MCF 10A (cell line): Measurements from ENCODE around the gene NFIA. TPM values are rescaled to one million over a fixed set of nuclear protein-coding genes. Genes with fewer than 3 reads are reported as not detected.

Experiments used
- BruUV-seq: library from RNA; stranded (reverse); fragments of 400-500 nt; replicated peaks from 2 replicates; lab custom pipeline; 2021; lab: Mats Ljungman, UMichigan
- CTCF ChIA-PET: fragments of 300-600 bp; sonication (Branson Sonifier 250); formaldehyde crosslinking; extraction: SDS; loops from one replicate; lab custom pipeline; 2021; ENCODE audit warnings: antibody characterized with exemption, inconsistent platforms; lab: Yijun Ruan, JAX
- POLR2A ChIA-PET: fragments of 300-600, 350-650 bp; sonication (Branson Sonifier 250); formaldehyde crosslinking; extraction: SDS; loops from one replicate; lab custom pipeline; 2020; ENCODE audit warnings: antibody characterized with exemption, inconsistent platforms; lab: Yijun Ruan, JAX
- DNase-seq: peaks from one replicate; pipeline ENCODE4 v3.0.0-alpha.2; 2018; ENCODE audit not compliant: unreplicated experiment
- H3K27ac Mint-ChIP-seq: one replicate; pipeline ENCODE4 v1.8.0; 2022; ENCODE audit warnings: mild to moderate bottlenecking, low read depth, mixed read lengths; ENCODE audit not compliant: unreplicated experiment
- H3K27me3 Mint-ChIP-seq: one replicate; pipeline ENCODE4 v1.8.0; 2022; ENCODE audit warnings: mixed read lengths; ENCODE audit not compliant: insufficient read depth, unreplicated experiment
- H3K36me3 Mint-ChIP-seq: one replicate; pipeline ENCODE4 v1.8.0; 2022; ENCODE audit warnings: mild to moderate bottlenecking, moderate library complexity, mixed read lengths; ENCODE audit not compliant: insufficient read depth, unreplicated experiment
- H3K4me1 Mint-ChIP-seq: one replicate; pipeline ENCODE4 v1.8.0; 2022; ENCODE audit warnings: mixed read lengths; ENCODE audit not compliant: insufficient read depth, unreplicated experiment
- H3K4me3 Mint-ChIP-seq: one replicate; pipeline ENCODE4 v1.8.0; 2022; ENCODE audit warnings: mild to moderate bottlenecking, moderate library complexity, mixed read lengths; ENCODE audit not compliant: unreplicated experiment
- H3K9me3 Mint-ChIP-seq: one replicate; pipeline ENCODE4 v1.8.0; 2022; ENCODE audit warnings: mixed read lengths; ENCODE audit not compliant: unreplicated experiment
- intact Hi-C: fragments of 100-400 bp; cut with micrococcal nuclease; formaldehyde crosslinking; loops from 2 replicates; pipeline ENCODE4 v1.14.1; 2022
- total RNA-seq: library from RNA; stranded (reverse); gene quantifications from 2 replicates; pipeline ENCODE4 v1.2.3, GENCODE V29; 2022
- TF ChIP-seq, protein P1 (sequence below): fragments of 200-600 bp; IDR thresholded peaks from one replicate; pipeline ENCODE4 v1.8.0; 2022; ENCODE audit warnings: antibody characterized with exemption, mild to moderate bottlenecking; ENCODE audit not compliant: unreplicated experiment

Gene NFIA
- total RNA-seq, 1 experiment from 2014 or later, result 54.8 TPM

DNA sequence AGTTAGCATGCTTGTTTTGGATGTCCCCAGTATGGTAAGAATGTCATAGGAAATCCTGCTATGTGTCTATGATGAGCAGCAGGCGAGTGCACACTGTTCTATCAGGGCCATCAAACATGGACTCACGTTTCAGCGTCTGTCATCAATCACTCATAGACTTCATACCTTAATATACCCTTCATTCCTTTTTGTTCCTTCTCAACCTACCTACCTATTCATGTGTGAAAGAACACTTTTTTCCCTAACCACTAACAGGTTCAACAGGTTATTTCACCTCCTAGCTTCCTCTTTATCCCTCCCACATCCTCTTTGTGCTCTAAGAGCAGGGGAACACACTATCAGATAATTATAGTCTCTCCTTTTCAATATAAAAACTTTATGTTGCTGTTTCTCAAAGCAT lies 342.0 kb downstream of the NFIA start:
- no peak overlapping the region for H3K27ac Mint-ChIP-seq
- ChIA-PET CTCF (interaction anchor here (0.6 to 1.2 kb wide), 3 partner anchors 159 to 375 kb away, joined by 3 to 4 read pairs (median 3); no protein-coding TSS in a partner anchor), POLR2A (interaction anchor here (0.8 to 1.0 kb wide), 3 partner anchors 9 to 216 kb away, joined by 3 read pairs; no protein-coding TSS in a partner anchor)
- intact Hi-C loops, result no loop called here
- H3K9me3 Mint-ChIP-seq, result no peaks in the 10 kb centered on the region
- peaks cover 24% of the 10 kb centered on the region for H3K36me3 Mint-ChIP-seq
- TF ChIP-seq, protein P1, sequence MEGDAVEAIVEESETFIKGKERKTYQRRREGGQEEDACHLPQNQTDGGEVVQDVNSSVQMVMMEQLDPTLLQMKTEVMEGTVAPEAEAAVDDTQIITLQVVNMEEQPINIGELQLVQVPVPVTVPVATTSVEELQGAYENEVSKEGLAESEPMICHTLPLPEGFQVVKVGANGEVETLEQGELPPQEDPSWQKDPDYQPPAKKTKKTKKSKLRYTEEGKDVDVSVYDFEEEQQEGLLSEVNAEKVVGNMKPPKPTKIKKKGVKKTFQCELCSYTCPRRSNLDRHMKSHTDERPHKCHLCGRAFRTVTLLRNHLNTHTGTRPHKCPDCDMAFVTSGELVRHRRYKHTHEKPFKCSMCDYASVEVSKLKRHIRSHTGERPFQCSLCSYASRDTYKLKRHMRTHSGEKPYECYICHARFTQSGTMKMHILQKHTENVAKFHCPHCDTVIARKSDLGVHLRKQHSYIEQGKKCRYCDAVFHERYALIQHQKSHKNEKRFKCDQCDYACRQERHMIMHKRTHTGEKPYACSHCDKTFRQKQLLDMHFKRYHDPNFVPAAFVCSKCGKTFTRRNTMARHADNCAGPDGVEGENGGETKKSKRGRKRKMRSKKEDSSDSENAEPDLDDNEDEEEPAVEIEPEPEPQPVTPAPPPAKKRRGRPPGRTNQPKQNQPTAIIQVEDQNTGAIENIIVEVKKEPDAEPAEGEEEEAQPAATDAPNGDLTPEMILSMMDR, result no peak
- no peaks in the 10 kb centered on the region for H3K4me1 Mint-ChIP-seq
- DNase-seq, result no peak
- H3K27me3 Mint-ChIP-seq, result no peaks in the 10 kb centered on the region
- no peak overlapping the region for H3K4me3 Mint-ChIP-seq
- no TSS peak for BruUV-seq

DNA sequence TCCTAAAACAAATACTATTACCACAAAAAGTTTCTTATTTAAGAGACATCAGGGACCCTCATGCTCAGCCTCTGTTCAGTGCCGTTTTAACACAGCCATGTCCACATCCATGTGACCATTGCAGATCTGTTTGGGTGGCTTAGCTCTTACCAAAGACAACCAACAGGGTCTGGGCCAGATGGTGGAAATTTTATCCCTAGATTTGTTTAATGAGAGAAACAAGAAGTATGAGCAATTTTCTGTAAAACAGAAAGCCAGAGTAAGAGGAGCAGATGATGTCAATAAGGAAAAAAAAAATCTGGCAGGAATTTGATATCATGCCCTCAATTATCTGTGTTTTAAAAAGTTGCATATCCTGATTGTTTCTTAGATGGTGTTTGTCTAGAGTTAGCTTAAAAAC lies 342.7 kb downstream of the NFIA start:
- ChIA-PET POLR2A (no interaction called here), CTCF (interaction anchor here (1.0 to 1.2 kb wide), 2 partner anchors 12 to 375 kb away, joined by 3 read pairs; no protein-coding TSS in a partner anchor)
- peaks cover 18% of the 10 kb centered on the region for H3K36me3 Mint-ChIP-seq
- no peaks in the 10 kb centered on the region for H3K27me3 Mint-ChIP-seq
- TF ChIP-seq, protein P1, result no peak
- H3K9me3 Mint-ChIP-seq, result no peaks in the 10 kb centered on the region
- no peak for DNase-seq
- BruUV-seq, result no TSS peak
- no peaks in the 10 kb centered on the region for H3K4me1 Mint-ChIP-seq
- H3K27ac Mint-ChIP-seq, result no peak overlapping the region
- intact Hi-C loops, result no loop called here
- H3K4me3 Mint-ChIP-seq, result no peak overlapping the region

DNA sequence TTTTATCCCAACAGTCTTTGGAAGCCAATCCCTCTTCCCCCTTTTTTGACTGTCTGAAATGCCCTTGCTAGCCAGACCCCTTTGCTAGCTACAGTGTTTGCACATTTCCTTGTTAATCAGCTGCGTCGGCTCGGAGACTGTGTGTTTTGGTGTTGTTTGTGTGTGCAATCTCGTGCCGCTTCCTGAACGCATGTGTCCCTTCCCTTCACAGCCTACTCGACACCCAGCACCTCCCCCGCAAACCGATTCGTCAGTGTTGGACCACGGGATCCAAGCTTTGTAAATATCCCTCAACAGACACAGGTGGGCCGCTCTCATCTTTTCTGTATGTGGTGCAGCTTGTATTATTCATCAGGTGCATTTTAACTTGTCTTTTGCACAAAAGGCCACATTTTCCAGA lies 343.9 kb downstream of the NFIA start:
- H3K4me1 Mint-ChIP-seq, result no peaks in the 10 kb centered on the region
- H3K27me3 Mint-ChIP-seq, result no peaks in the 10 kb centered on the region
- peaks cover 20% of the 10 kb centered on the region for H3K36me3 Mint-ChIP-seq
- POLR2A ChIA-PET, result no interaction called here
- H3K9me3 Mint-ChIP-seq, result no peaks in the 10 kb centered on the region
- CTCF ChIA-PET, result interaction anchor here (0.6 to 1.5 kb wide), 7 partner anchors 11 to 201 kb away, joined by 3 to 6 read pairs (median 3); no protein-coding TSS in a partner anchor
- no TSS peak for BruUV-seq
- intact Hi-C loops, result no loop called here
- TF ChIP-seq, protein P1, result no peak
- H3K27ac Mint-ChIP-seq, result no peak overlapping the region
- H3K4me3 Mint-ChIP-seq, result no peak overlapping the region
- DNase-seq, result no peak

DNA sequence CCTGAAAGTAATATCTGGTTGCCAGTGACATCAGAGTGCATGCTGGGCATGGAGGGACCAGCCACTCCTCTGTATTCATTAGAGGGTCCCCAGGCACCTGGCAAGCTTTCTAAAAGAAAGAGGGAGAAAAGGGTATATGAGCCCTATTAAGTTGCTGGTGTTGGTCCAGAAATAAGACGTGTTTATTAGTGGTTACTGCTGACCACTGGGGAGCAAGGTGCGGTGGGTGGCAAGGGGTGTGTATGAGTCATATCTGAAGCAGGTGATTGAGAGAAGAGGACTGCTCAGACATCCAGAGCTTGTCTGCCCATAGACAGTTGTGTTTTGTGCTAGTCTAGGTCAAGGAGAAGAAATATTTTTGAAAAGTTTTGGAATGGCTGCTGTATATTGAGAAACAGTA lies 344.5 kb downstream of the NFIA start:
- H3K9me3 Mint-ChIP-seq, result no peaks in the 10 kb centered on the region
- ChIA-PET CTCF (interaction anchor here (0.5 to 1.5 kb wide), 4 partner anchors 24 to 302 kb away, joined by 3 read pairs; no protein-coding TSS in a partner anchor), POLR2A (interaction anchor here (0.6 kb wide), 1 partner anchor 1516 kb away, joined by 3 read pairs; no protein-coding TSS in a partner anchor)
- no peak overlapping the region for H3K4me3 Mint-ChIP-seq
- peaks cover 20% of the 10 kb centered on the region for H3K36me3 Mint-ChIP-seq
- H3K27me3 Mint-ChIP-seq, result no peaks in the 10 kb centered on the region
- TF ChIP-seq, protein P1, result no peak
- intact Hi-C loops, result no loop called here
- BruUV-seq, result no TSS peak
- DNase-seq, result no peak
- no peaks in the 10 kb centered on the region for H3K4me1 Mint-ChIP-seq
- H3K27ac Mint-ChIP-seq, result no peak overlapping the region
